Loucy (cell line): ENCODE results near the gene HMGN4.

Experiments
- EZH2phosphoT487 ChIP-seq: fragments of 200-600 bp; IDR thresholded peaks from 2 replicates; pipeline ENCODE4 v1.6.1; 2018; ENCODE audit warnings: antibody characterized with exemption, mild to moderate bottlenecking, moderate library complexity, borderline replicate concordance
- TF ChIP-seq, protein P1 (sequence below): fragments of 200-600 bp; sonication (generic); conservative IDR thresholded peaks from 2 replicates; pipeline ENCODE4 v1.5.1; 2014; ENCODE audit warnings: mild to moderate bottlenecking, antibody characterized with exemption, low read length

DNA sequence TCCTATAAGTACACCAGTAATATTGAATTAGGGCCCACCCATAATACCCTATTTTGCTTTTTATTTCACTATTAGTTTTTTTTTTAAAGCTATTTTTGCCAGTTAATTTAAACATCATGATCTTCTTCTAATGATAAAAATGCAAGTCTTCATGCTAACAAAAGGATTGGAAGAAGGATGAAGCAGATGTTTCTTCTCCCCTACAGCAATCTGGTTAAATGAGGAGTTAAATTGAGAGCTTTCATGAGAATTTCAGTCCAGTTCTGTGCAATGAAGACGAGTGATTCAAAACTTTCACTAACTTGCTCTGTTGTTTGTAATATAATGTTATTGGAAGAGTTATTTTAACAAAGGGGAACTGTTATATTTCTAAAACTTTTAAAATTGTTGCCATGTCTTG, 3.4 kb downstream of the HMGN4 start:
- TF ChIP-seq, protein P1, sequence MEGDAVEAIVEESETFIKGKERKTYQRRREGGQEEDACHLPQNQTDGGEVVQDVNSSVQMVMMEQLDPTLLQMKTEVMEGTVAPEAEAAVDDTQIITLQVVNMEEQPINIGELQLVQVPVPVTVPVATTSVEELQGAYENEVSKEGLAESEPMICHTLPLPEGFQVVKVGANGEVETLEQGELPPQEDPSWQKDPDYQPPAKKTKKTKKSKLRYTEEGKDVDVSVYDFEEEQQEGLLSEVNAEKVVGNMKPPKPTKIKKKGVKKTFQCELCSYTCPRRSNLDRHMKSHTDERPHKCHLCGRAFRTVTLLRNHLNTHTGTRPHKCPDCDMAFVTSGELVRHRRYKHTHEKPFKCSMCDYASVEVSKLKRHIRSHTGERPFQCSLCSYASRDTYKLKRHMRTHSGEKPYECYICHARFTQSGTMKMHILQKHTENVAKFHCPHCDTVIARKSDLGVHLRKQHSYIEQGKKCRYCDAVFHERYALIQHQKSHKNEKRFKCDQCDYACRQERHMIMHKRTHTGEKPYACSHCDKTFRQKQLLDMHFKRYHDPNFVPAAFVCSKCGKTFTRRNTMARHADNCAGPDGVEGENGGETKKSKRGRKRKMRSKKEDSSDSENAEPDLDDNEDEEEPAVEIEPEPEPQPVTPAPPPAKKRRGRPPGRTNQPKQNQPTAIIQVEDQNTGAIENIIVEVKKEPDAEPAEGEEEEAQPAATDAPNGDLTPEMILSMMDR: no peak
- no peak for TF ChIP-seq EZH2phosphoT487
